Caco-2 (cell line): ENCODE data around the gene RAB11FIP4. TPM values are rescaled to one million over a fixed set of nuclear protein-coding genes. Genes with fewer than 3 reads are reported as not detected.

Source experiments
- BruUV-seq: library from RNA; stranded (reverse); fragments of 400-500 nt; replicated peaks from 2 replicates; lab custom pipeline; 2021; lab: Mats Ljungman, UMichigan
- CTCF ChIA-PET: fragments of 300-600 bp; sonication (Branson Sonifier 250); formaldehyde crosslinking; loops from one replicate; lab custom pipeline; 2022; ENCODE audit warnings: antibody characterized with exemption; lab: Charles Lee
- POLR2A ChIA-PET: fragments of 300-600 bp; sonication (Branson Sonifier 250); formaldehyde crosslinking; loops from one replicate; lab custom pipeline; 2022; ENCODE audit warnings: antibody characterized with exemption; lab: Charles Lee
- DNase-seq, 2 experiments: peaks; one replicate each; pipeline versions ENCODE4 v3.0.0 to v3.0.0-alpha.2; 2020 to 2022
- H3K27me3 ChIP-seq: replicated peaks from 2 replicates; pipeline ENCODE4 v1.6.0; 2011; ENCODE audit warnings: low read length; ENCODE audit not compliant: control insufficient read depth, insufficient read depth
- H3K36me3 ChIP-seq: 2 replicates; pipeline ENCODE4 v1.5.1; 2011; ENCODE audit warnings: low read length; ENCODE audit not compliant: control insufficient read depth, insufficient read depth
- H3K4me1 ChIP-seq: fragments of 250-450 bp; sonication (Bioruptor Pico); 2 replicates; pipeline ENCODE4 v1.5.1; 2020; ENCODE audit warnings: mild to moderate bottlenecking
- H3K4me3 ChIP-seq: 2 replicates; pipeline ENCODE4 v1.5.1; 2011; ENCODE audit warnings: low read depth, mild to moderate bottlenecking, control low read depth, low read length
- H3K9me3 ChIP-seq: fragments of 250-450 bp; sonication (Bioruptor Pico); 2 replicates; pipeline ENCODE4 v1.5.1; 2020; ENCODE audit warnings: mild to moderate bottlenecking, moderate library complexity
- H3K27ac Mint-ChIP-seq: one replicate; pipeline ENCODE4 v1.8.0; 2022; ENCODE audit warnings: mixed read lengths; ENCODE audit not compliant: unreplicated experiment
- H3K27me3 Mint-ChIP-seq: one replicate; pipeline ENCODE4 v1.8.0; 2022; ENCODE audit warnings: mixed read lengths; ENCODE audit not compliant: insufficient read depth, unreplicated experiment
- H3K36me3 Mint-ChIP-seq: one replicate; pipeline ENCODE4 v1.8.0; 2022; ENCODE audit warnings: mild to moderate bottlenecking, mixed read lengths; ENCODE audit not compliant: insufficient read depth, unreplicated experiment
- H3K4me1 Mint-ChIP-seq: one replicate; pipeline ENCODE4 v1.8.0; 2022; ENCODE audit warnings: low read depth, mixed read lengths; ENCODE audit not compliant: unreplicated experiment
- H3K4me3 Mint-ChIP-seq: one replicate; pipeline ENCODE4 v1.8.0; 2022; ENCODE audit warnings: mild to moderate bottlenecking, moderate library complexity, mixed read lengths; ENCODE audit not compliant: unreplicated experiment
- H3K9me3 Mint-ChIP-seq: one replicate; pipeline ENCODE4 v1.8.0; 2022; ENCODE audit warnings: mixed read lengths; ENCODE audit not compliant: unreplicated experiment
- CTCF ChIP-seq, 2 experiments: fragments of 200-600 bp in 1 of 2; IDR thresholded peaks; 1 replicate in 1 of 2; 2 replicates in 1 of 2; pipeline versions ENCODE4 v1.5.1 to v1.8.0; 2011 to 2022; ENCODE audit warnings: antibody characterized with exemption in 1 of 2, control low read depth in 1 of 2, inconsistent platforms in 1 of 2, low read depth in 1 of 2, low read length in 1 of 2, mild to moderate bottlenecking in 1 of 2, moderate library complexity in 1 of 2; ENCODE audit not compliant: insufficient read depth in 1 of 2, severe bottlenecking in 1 of 2, unreplicated experiment in 1 of 2
- intact Hi-C: fragments of 100-400 bp; cut with micrococcal nuclease; formaldehyde crosslinking; loops from one replicate; pipeline ENCODE4 v1.10.0; 2022; ENCODE audit not compliant: unreplicated experiment
- total RNA-seq: library from RNA; stranded (reverse); gene quantifications from 2 replicates; pipeline ENCODE4 v1.2.3, GENCODE V29; 2022

The RAB11FIP4 gene
- total RNA-seq, 1 experiment from 2014 or later: 90.3 TPM

GRCh38 chr17:31553506-31553905 is 162.0 kb downstream of the RAB11FIP4 start:
- no peaks in the 10 kb centered on the region for H3K4me1 ChIP-seq
- Mint-ChIP-seq H3K9me3 (no peaks in the 10 kb centered on the region), H3K27ac (no peak overlapping the region), H3K4me3 (no peak overlapping the region), H3K4me1 (peaks cover 7% of the 10 kb centered on the region), H3K36me3 (peaks cover 21% of the 10 kb centered on the region), H3K27me3 (no peaks in the 10 kb centered on the region)
- no TSS peak for BruUV-seq
- CTCF ChIA-PET: interaction anchor here (0.6 to 1.1 kb wide), 2 partner anchors 8 to 66 kb away, joined by 5 to 10 read pairs; no protein-coding TSS in a partner anchor
- intact Hi-C loops: no loop called here
- H3K9me3 ChIP-seq: no peaks in the 10 kb centered on the region
- no peak overlapping the region for H3K4me3 ChIP-seq
- H3K36me3 ChIP-seq: no peaks in the 10 kb centered on the region
- H3K27me3 ChIP-seq: no peaks in the 10 kb centered on the region
- DNase-seq: no peak
- POLR2A ChIA-PET: no interaction called here
- TF ChIP-seq CTCF (IDR thresholded peaks at IDR 0.05; ENCODE audit: insufficient read depth in 1 of 2, low read depth in 1 of 2, low read length in 1 of 2, severe bottlenecking in 1 of 2, unreplicated experiment in 1 of 2): no peak

GRCh38 chr17:31554930-31555329 is 163.5 kb downstream of the RAB11FIP4 start:
- H3K27me3 Mint-ChIP-seq: no peaks in the 10 kb centered on the region

GRCh38 chr17:31556969-31557645 is 165.6 kb downstream of the RAB11FIP4 start:
- POLR2A ChIA-PET: no interaction called here
- TF ChIP-seq CTCF (IDR thresholded peaks at IDR 0.05; ENCODE audit: insufficient read depth in 1 of 2, low read depth in 1 of 2, low read length in 1 of 2, severe bottlenecking in 1 of 2, unreplicated experiment in 1 of 2): no peak
- Mint-ChIP-seq H3K27ac (no peak overlapping the region), H3K4me3 (no peak overlapping the region), H3K9me3 (no peaks in the 10 kb centered on the region), H3K4me1 (peaks cover 17% of the 10 kb centered on the region), H3K27me3 (no peaks in the 10 kb centered on the region), H3K36me3 (peaks cover 14% of the 10 kb centered on the region)
- no peak overlapping the region for H3K4me3 ChIP-seq
- DNase-seq: no peak
- intact Hi-C loops: no loop called here
- no peaks in the 10 kb centered on the region for H3K9me3 ChIP-seq
- H3K27me3 ChIP-seq: no peaks in the 10 kb centered on the region
- no peaks in the 10 kb centered on the region for H3K36me3 ChIP-seq
- peaks cover 12% of the 10 kb centered on the region for H3K4me1 ChIP-seq
- CTCF ChIA-PET: interaction anchor here (0.7 to 1.0 kb wide), 2 partner anchors 168 to 286 kb away, joined by 3 to 6 read pairs; no protein-coding TSS in a partner anchor
- BruUV-seq: no TSS peak

More at GRCh38 chr17:31554930-31555329, 163.5 kb downstream of the RAB11FIP4 start:
- Histone ChIP-seq H3K4me3 (no peak overlapping the region), H3K4me1 (no peaks in the 10 kb centered on the region), H3K9me3 (no peaks in the 10 kb centered on the region), H3K36me3 (no peaks in the 10 kb centered on the region), H3K27me3 (no peaks in the 10 kb centered on the region)
- no peak for TF ChIP-seq CTCF (IDR thresholded peaks at IDR 0.05; ENCODE audit: insufficient read depth in 1 of 2, low read depth in 1 of 2, low read length in 1 of 2, severe bottlenecking in 1 of 2, unreplicated experiment in 1 of 2)
- no peak overlapping the region for H3K4me3 Mint-ChIP-seq
- intact Hi-C loops: no loop called here
- no peaks in the 10 kb centered on the region for H3K9me3 Mint-ChIP-seq
- H3K36me3 Mint-ChIP-seq: peaks cover 11% of the 10 kb centered on the region
- DNase-seq: no peak
- ChIA-PET POLR2A (no interaction called here), CTCF (no interaction called here)
- peaks cover 7% of the 10 kb centered on the region for H3K4me1 Mint-ChIP-seq
- no peak overlapping the region for H3K27ac Mint-ChIP-seq
- BruUV-seq: no TSS peak
